Calu3 (cell line): ENCODE data around the gene DPY30. TPM values are rescaled to one million over a fixed set of nuclear protein-coding genes. Genes with fewer than 3 reads are reported as not detected.
A peak's percentile ranks its signal among the peaks of the same experiment; 100 is the strongest.
"Not testable (repeated sequence)": the region's sequence is repeated elsewhere in the genome, so short reads cannot be mapped to it uniquely, and the experiment has no call there.

Experiments used
- BruUV-seq: library from RNA; stranded (reverse); fragments of 400-500 nt; replicated peaks from 2 replicates; lab custom pipeline; 2021; lab: Mats Ljungman, UMichigan
- CTCF ChIA-PET: fragments of 300-600 bp; sonication (Branson Sonifier 250); formaldehyde crosslinking; loops from one replicate; lab custom pipeline; 2022; ENCODE audit warnings: antibody characterized with exemption; lab: Charles Lee
- DNase-seq: peaks from one replicate; pipeline ENCODE4 v3.0.0; 2022
- H3K27ac Mint-ChIP-seq: one replicate; pipeline ENCODE4 v1.8.0; 2022; ENCODE audit warnings: mixed read lengths; ENCODE audit not compliant: unreplicated experiment
- H3K27me3 Mint-ChIP-seq: one replicate; pipeline ENCODE4 v1.8.0; 2022; ENCODE audit warnings: mixed read lengths; ENCODE audit not compliant: unreplicated experiment
- H3K36me3 Mint-ChIP-seq: one replicate; pipeline ENCODE4 v1.8.0; 2022; ENCODE audit warnings: mild to moderate bottlenecking, moderate library complexity, mixed read lengths; ENCODE audit not compliant: insufficient read depth, unreplicated experiment
- H3K4me1 Mint-ChIP-seq: one replicate; pipeline ENCODE4 v1.8.0; 2022; ENCODE audit warnings: mild to moderate bottlenecking, low read depth, mixed read lengths; ENCODE audit not compliant: unreplicated experiment
- H3K4me3 Mint-ChIP-seq: one replicate; pipeline ENCODE4 v1.8.0; 2022; ENCODE audit warnings: mild to moderate bottlenecking, low read depth, moderate library complexity, mixed read lengths; ENCODE audit not compliant: unreplicated experiment
- H3K9me3 Mint-ChIP-seq: one replicate; pipeline ENCODE4 v1.8.0; 2022; ENCODE audit warnings: low read depth, mixed read lengths; ENCODE audit not compliant: unreplicated experiment
- intact Hi-C: fragments of 100-400 bp; cut with micrococcal nuclease; formaldehyde crosslinking; loops from one replicate; pipeline ENCODE4 v1.10.0; 2022; ENCODE audit not compliant: unreplicated experiment
- total RNA-seq: library from RNA; stranded (reverse); gene quantifications from 2 replicates; pipeline ENCODE4 v1.2.3, GENCODE V29; 2022
- TF ChIP-seq, protein P1 (sequence below): fragments of 200-600 bp; IDR thresholded peaks from one replicate; pipeline ENCODE4 v1.8.0; 2022; ENCODE audit warnings: antibody characterized with exemption; ENCODE audit not compliant: unreplicated experiment

Gene DPY30
- total RNA-seq, 1 experiment from 2014 or later, result 106 TPM

DNA sequence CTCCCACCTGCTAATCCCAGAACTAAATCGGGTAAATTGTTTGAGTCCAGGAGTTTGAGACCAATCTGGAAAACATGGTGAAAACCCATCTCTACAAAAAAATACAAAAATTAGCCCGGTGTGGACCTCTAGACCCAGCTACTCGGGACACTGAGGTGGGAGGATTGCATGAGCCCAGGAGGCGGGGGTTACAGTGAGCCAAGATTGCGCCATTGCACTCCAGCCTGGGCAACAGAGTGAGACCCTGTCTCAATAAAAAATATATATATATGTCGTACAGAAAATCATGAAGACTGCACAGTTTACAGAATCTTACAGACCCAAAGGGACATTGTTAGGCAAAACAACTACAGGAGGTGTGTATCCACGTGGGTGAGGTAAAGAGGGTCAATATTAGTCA is 4.0 kb upstream of the DPY30 start:
- Mint-ChIP-seq H3K4me1 (no peaks in the 10 kb centered on the region), H3K36me3 (peaks cover 16% of the 10 kb centered on the region), H3K9me3 (no peaks in the 10 kb centered on the region), H3K27ac (no peak overlapping the region), H3K4me3 (no peak overlapping the region), H3K27me3 (no peaks in the 10 kb centered on the region)
- no TSS peak for BruUV-seq
- TF ChIP-seq, protein P1, sequence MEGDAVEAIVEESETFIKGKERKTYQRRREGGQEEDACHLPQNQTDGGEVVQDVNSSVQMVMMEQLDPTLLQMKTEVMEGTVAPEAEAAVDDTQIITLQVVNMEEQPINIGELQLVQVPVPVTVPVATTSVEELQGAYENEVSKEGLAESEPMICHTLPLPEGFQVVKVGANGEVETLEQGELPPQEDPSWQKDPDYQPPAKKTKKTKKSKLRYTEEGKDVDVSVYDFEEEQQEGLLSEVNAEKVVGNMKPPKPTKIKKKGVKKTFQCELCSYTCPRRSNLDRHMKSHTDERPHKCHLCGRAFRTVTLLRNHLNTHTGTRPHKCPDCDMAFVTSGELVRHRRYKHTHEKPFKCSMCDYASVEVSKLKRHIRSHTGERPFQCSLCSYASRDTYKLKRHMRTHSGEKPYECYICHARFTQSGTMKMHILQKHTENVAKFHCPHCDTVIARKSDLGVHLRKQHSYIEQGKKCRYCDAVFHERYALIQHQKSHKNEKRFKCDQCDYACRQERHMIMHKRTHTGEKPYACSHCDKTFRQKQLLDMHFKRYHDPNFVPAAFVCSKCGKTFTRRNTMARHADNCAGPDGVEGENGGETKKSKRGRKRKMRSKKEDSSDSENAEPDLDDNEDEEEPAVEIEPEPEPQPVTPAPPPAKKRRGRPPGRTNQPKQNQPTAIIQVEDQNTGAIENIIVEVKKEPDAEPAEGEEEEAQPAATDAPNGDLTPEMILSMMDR, result no peak
- CTCF ChIA-PET, result no interaction called here
- DNase-seq, result no peak
- intact Hi-C loops, result loop anchor here (2.0 kb wide), 1 partner anchor 19 kb away; the partner anchor contains the start of gene SPAST

DNA sequence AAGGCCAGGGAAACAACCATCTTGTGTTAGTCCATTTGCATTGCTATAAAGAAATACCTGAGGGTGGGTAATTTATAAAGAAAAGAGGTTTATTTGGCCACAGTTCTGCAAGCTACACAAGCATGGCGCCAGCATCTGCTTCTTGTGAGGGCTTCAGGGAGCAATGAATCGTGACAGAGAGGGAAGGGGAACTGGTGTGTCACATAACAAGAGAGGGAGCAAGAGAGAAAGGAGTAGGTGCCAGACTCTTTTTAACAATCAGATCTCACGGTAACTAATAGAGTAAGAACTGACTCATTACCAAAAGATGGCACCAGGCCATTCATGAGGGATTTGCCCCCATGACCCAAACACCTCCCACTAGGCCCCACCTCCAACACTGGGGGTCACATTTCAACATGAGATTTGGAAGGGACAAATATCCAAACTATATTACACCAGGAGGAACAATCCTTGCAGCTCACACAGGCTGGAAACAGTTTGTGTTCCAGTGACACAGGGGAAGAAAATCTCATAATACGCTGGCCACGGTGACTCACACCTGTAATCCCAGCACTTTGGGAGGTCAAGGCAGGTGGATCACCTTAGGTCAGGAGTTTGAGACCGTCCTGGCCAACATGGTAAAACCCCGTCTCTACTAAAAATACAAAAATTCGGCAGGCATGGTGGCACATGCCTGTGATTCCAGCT is 5.3 kb downstream of the DPY30 start:
- CTCF ChIA-PET, DNase-seq, H3K4me3 Mint-ChIP-seq, H3K27ac Mint-ChIP-seq, H3K9me3 Mint-ChIP-seq, BruUV-seq, H3K4me1 Mint-ChIP-seq, H3K27me3 Mint-ChIP-seq, intact Hi-C loops: not testable (repeated sequence)
- H3K36me3 Mint-ChIP-seq, result peaks cover 21% of the 10 kb centered on the region

DNA sequence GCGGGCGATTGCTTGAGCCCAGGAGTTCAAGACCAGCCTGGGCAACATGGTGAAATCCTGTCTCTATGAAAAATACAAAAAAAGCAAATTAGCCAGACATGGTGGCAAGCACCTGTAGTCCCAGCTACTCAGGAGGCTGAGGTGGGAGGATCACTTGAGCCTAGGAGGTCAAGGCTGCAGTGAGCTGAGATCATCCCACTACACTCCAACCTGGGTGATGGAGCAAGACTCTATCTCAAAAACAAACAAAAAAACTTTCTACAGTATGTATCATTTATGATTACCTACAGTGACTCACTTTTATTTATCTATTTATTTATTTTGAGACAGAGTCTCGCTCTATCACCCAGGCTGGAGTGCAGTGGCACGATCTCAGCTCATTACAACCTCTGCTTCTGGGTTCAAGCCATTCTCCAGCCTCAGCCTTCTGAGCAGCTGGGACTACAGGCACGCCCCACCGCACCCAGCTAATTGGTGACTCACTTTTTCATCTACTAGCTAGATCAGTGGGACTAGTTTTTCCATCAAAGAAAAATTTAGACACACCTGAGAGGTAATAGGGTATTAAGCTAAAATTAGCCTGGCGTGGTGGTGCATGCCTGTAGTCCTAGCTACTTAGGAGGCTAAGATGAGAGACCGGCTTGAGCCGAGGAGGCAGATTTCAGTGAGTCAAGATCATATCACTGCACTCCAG is 20.7 kb downstream of the DPY30 start:
- BruUV-seq, H3K27ac Mint-ChIP-seq, H3K27me3 Mint-ChIP-seq, H3K4me3 Mint-ChIP-seq, intact Hi-C loops, CTCF ChIA-PET, H3K4me1 Mint-ChIP-seq, H3K9me3 Mint-ChIP-seq: not testable (repeated sequence)
- H3K36me3 Mint-ChIP-seq, result peaks cover 10% of the 10 kb centered on the region
- peak; percentile 15 for DNase-seq

DNA sequence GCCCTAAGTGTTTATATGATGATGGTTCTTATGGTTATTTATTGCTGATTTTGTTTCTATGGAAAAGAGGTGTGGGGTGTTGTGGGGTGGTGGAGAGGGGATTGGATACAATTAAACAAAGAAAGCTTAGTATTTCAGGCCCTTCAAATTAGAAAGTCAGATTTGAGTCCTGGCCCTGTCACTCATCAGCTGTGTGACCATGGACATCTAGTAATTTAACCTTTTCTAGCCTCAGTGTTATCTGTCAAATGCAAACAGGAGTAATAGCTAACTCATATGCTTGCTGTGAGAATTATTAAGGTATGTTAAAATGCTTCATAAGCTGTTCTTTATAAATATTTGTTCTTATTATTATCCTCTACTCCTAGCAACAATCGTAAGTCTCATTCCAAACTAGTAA is 26.7 kb downstream of the DPY30 start:
- intact Hi-C loops, result no loop called here
- H3K4me3 Mint-ChIP-seq, result no peak overlapping the region
- H3K27ac Mint-ChIP-seq, result no peak overlapping the region
- TF ChIP-seq, protein P1, result no peak
- no peak for DNase-seq
- H3K36me3 Mint-ChIP-seq, result peaks cover 32% of the 10 kb centered on the region
- no TSS peak for BruUV-seq
- no peaks in the 10 kb centered on the region for H3K9me3 Mint-ChIP-seq
- peaks cover 1% of the 10 kb centered on the region for H3K4me1 Mint-ChIP-seq
- CTCF ChIA-PET, result interaction anchor here (1.3 kb wide), 1 partner anchor 50 kb away, joined by 3 read pairs; no protein-coding TSS in a partner anchor
- no peaks in the 10 kb centered on the region for H3K27me3 Mint-ChIP-seq

DNA sequence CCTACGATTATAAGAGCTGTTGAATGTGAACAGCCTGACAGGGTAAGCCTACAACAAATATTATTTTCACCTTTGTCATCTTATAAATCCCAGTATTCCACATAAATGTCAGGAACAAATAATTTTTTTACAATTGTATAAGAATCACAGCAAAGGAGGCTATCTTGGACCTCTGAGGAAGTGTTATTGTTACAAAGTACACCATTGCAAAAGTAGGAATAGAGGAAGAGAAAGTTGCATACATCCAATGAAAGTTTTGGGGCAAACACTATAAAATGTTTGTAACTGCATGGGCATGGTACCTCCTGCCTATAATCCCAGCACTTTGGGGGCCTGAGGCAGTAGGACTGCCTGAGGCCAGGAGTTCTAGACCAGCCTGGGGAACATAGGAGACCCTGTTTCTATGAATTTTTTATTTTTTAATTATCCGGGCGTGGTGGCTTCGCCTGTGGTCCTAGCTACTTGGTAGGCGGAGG is 28.1 kb downstream of the DPY30 start:
- TSS peak; percentile 86 for BruUV-seq
- TF ChIP-seq, protein P1, result no peak
- intact Hi-C loops, result no loop called here
- Mint-ChIP-seq H3K9me3 (no peaks in the 10 kb centered on the region), H3K27ac (peak overlapping the region; percentile 86), H3K4me1 (peaks cover 13% of the 10 kb centered on the region), H3K36me3 (peaks cover 32% of the 10 kb centered on the region), H3K4me3 (peak overlapping the region; percentile 87), H3K27me3 (no peaks in the 10 kb centered on the region)
- CTCF ChIA-PET, result no interaction called here
- no peak for DNase-seq
